Measurements from ENCODE around the gene ARHGAP22. TPM values are rescaled to one million over a fixed set of nuclear protein-coding genes. Genes with fewer than 3 reads are reported as not detected.

ARHGAP22 gene
- total RNA-seq, 4 donors from 2014 or later = 0.59 to 2.1 (median 1.2) TPM

DNA sequence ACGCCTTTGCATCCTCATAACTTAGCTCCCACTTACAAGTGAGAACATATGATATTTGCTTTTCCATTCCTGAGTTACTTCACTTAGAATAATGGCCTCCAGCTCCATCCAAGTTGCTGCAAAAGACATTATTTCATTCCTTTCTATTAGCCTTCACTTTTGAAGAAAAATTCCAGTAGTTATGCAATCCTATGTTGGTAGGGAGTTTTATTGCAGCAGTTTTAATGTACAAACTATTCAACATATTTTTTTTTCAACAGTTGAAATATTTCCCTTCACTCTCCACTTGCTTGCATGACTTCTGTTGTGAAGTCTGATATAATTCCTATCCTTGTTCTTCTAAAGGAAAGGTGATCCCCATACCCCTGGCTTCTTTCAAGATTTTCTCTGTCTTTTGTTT, 27.3 kb upstream of the ARHGAP22 start:
- 68 to 94% methylated on average over 1 of the region's 1 CpG for WGBS, 2 donors
- TF ChIP-seq POLR2A (IDR thresholded peaks at IDR 0.05) (no peak), CTCF (IDR thresholded peaks at IDR 0.05) (no peak)
- Histone ChIP-seq H3K27ac (no peak overlapping the region), H3K4me1 (peaks cover 0 to 23% (median 0%) of the 10 kb centered on the region in 3 donors), H3K9me3 (no peaks in the 10 kb centered on the region), H3K4me3 (no peak overlapping the region), H3K27me3 (peaks cover 0 to 7% (median 0%) of the 10 kb centered on the region in 4 donors), H3K36me3 (no peaks in the 10 kb centered on the region)
- intact Hi-C loops (cut with DNase I) = no loop called here
- no peak for DNase-seq

DNA sequence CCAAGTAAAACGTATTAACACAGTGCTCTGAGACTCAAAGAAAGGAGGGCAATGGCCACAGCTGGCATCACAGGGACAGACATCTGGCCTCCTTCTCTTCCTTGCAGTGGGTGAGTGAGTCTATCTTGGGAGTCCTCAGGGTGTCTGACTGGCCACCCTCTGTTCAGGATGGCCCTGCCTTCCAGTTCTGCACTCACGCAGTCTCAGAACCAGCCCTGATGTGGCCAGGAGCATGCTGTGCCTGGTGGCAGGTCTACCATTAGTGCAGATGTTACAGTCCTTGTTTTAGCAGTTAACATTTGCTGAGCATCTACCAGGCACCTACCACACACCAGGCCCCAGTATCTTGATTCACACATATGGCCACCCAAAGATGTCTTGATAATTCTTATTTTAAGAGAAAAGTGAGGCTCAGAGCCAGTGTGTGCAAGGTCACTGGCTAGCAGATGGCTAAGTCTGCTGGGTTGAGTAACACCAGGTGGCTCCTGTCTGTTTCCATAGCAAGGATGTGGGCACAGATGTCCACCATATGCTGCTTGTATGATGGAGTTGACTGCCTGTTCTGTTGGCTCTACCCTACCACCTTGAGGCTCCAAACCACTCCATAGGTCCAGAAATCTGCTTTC, 23.2 kb upstream of the ARHGAP22 start:
- TF ChIP-seq POLR2A (IDR thresholded peaks at IDR 0.05) (no peak), CTCF (IDR thresholded peaks at IDR 0.05) (no peak)
- H3K9me3 ChIP-seq = no peaks in the 10 kb centered on the region
- intact Hi-C loops (cut with DNase I) = no loop called here
- H3K27me3 ChIP-seq = no peaks in the 10 kb centered on the region
- H3K4me1 ChIP-seq = no peaks in the 10 kb centered on the region
- DNase-seq = no peak
- H3K36me3 ChIP-seq = no peaks in the 10 kb centered on the region
- 70 to 93% methylated on average over 2 of the region's 2 CpGs for WGBS, 2 donors
- no peak overlapping the region for H3K27ac ChIP-seq
- H3K4me3 ChIP-seq = no peak overlapping the region

DNA sequence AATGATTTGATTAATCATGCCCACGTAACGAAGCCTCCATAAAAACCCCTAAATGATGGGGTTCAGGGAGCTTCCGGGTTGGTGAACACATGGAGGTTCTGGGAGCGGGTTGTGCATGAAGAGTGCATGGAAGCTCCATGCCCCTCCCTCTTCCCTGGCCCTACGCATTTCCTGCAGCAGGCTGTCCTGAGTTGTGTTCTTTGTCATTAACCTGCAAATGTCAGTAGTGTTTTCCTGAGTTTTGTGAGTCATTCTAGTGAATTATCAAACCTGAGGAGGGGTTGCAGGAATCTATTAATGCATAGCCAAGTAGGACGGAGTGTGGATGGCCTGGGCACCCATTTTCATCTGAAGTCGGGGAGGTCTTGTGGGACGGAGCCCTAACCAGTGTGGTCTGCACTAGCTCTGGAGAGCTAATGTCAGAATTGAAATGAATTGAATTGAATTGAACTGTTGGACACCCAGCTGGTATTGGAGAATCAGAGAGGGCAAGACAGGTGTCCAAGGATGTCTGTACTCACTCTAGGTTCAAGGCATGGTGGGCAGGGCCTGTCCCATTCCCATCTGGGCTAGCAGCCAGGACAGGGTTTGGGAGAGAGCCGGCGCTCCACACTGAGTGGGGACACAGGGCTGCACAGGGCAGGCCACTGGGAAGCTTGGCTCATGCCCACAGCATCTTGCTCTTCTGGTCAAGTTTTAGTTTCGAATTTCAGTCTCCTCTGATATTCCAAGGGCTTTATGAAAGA, 22.3 kb upstream of the ARHGAP22 start:
- H3K27ac ChIP-seq = no peak overlapping the region

GRCh38 chr10:48626447-48626846, 21.6 kb upstream of the ARHGAP22 start:
- Histone ChIP-seq H3K36me3 (no peaks in the 10 kb centered on the region), H3K27ac (no peak overlapping the region), H3K4me1 (no peaks in the 10 kb centered on the region), H3K4me3 (no peak overlapping the region), H3K9me3 (no peaks in the 10 kb centered on the region), H3K27me3 (no peaks in the 10 kb centered on the region)
- intact Hi-C loops (cut with DNase I) = no loop called here
- 62 to 66% methylated on average over 2 to 3 of the region's 4 CpGs for WGBS, 2 donors
- DNase-seq = no peak
- TF ChIP-seq POLR2A (IDR thresholded peaks at IDR 0.05) = no peak
- TF ChIP-seq CTCF (IDR thresholded peaks at IDR 0.05) = no peak

More for the DNA sequence above, 22.3 kb upstream of the ARHGAP22 start:
- no peaks in the 10 kb centered on the region for H3K36me3 ChIP-seq
- TF ChIP-seq POLR2A (IDR thresholded peaks at IDR 0.05) (no peak), CTCF (IDR thresholded peaks at IDR 0.05) (no peak)
- intact Hi-C loops (cut with DNase I) = no loop called here
- no peak for DNase-seq
- H3K27me3 ChIP-seq = no peaks in the 10 kb centered on the region
- no peaks in the 10 kb centered on the region for H3K4me1 ChIP-seq
- H3K9me3 ChIP-seq = no peaks in the 10 kb centered on the region
- no peak overlapping the region for H3K4me3 ChIP-seq
- 79 to 84% methylated on average over 10 to 11 of the region's 11 CpGs for WGBS, 2 donors

- Histone ChIP-seq H3K36me3 (no peaks in the 10 kb centered on the region), H3K27me3 (no peaks in the 10 kb centered on the region), H3K4me1 (no peaks in the 10 kb centered on the region), H3K4me3 (no peak overlapping the region), H3K27ac (no peak overlapping the region), H3K9me3 (no peaks in the 10 kb centered on the region)
- intact Hi-C loops (cut with DNase I) = no loop called here
- WGBS, 2 donors = 40 to 91% methylated on average over 1 of the region's 1 CpG
- no peak for DNase-seq
- no peak for TF ChIP-seq CTCF (IDR thresholded peaks at IDR 0.05)
- no peak for TF ChIP-seq POLR2A (IDR thresholded peaks at IDR 0.05)
These were observed 20.9 kb upstream of the ARHGAP22 start for GRCh38 chr10:48625826-48626134.
